EH (cell line): ENCODE results near the gene ARHGEF17.
A peak's percentile ranks its signal among the peaks of the same experiment; 100 is the strongest.

Source experiments
- DNase-seq: peaks from one replicate; pipeline ENCODE4 v3.0.0-alpha.2; 2015; ENCODE audit warnings: low read depth

ARHGEF17 gene

GRCh38 chr11:73330569-73331093 is 22.6 kb downstream of the ARHGEF17 start:
- peak; percentile 69 for DNase-seq

DNA sequence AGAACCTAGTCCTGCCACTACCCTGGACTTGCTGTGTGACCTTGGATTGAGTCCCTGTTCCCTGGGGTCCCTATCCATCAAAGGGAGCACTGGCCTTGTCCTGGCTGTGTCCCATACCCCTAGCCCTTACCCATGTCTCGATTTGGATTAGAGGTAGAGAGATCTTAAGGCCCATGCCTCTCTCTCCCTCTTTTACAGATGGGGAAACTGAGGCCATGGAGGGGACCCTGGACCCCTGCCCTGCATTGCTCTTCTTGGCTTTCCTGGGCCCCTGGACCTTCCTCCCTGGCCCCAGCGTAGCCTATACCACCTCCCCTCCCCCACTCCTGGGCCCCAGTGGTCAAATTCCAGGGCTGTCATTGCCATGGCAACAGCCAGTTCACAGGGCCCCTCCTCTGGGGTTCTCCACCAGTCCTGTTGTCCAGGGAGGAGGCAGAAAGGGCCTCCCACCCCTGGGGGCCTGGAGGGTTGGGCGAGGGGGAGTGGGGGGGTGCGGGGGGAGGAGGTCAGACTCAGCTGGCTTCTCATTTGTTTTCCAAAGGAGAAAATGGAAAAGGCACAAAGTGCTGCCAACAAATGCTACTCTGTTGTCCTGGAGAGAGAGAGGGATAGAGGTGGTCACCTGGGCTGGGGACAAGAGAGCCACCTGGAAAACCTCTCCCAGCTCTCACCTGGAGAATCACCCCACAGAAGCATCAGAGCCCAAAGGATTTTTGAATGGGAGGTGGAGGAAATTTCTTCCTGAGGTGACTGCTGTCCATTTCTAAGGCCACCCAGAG is 23.3 kb downstream of the ARHGEF17 start:
- DNase-seq, result peak; percentile 83

DNA sequence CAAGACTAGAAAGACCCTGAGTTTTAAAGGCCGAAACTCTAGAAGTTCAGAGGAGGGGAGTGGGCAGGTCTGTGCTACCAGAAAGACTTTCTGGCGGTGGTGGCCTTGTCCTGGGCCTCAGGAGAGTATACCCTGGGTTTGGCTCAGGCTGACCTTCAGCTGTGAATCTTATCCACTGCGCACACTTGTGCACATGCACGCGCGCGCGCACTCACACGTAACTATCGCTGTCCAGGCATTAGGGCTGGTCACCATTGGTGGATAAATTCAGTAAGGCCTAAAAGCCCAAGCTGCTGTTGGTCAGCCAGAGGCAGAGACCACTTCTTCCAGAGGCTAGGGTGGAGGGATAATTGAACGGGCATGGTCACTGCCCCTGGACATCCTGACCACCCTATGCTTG is 25.1 kb downstream of the ARHGEF17 start:
- DNase-seq, result no peak

DNA sequence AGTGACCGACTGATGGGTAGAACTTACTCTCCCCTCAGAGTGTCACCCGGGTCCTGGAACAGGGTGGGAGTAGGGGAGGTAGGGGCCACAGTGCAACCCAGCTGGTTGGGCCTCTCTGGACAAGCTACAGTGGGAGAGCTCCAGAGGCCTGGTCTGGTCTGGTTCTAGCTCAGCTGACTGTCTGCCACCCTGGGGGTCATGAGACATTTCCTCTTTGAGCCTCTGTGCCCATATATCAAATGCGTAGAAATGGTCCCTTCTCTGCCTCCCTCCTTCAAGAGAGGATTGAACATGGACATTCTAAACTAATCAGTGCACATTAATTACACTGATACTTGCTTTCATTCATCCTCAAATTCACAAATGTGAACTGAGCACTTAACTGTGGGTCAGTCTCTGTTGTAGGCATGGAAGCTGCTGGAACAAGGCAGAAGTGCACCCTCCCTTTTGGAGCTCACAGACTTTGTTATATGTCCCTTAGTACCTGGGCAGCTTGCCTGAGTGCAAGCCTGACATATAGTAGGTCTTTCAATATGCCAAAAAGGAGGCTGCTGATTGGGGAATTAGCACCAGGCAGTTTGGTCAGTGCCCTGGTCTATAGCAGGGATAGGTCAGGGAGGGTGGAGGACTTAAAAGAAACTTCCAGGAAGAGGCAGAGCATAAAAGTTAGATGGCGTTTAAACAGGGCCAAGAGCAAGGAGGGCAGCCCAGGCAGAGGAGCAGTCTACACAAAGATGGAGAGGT is 25.7 kb downstream of the ARHGEF17 start:
- peak; percentile 50 for DNase-seq

- peak; percentile 96 for DNase-seq
Measured at GRCh38 chr11:73334384-73335203, 26.5 kb downstream of the ARHGEF17 start.

GRCh38 chr11:73335204-73335923 is 27.3 kb downstream of the ARHGEF17 start:
- peak; percentile 91 for DNase-seq

DNA sequence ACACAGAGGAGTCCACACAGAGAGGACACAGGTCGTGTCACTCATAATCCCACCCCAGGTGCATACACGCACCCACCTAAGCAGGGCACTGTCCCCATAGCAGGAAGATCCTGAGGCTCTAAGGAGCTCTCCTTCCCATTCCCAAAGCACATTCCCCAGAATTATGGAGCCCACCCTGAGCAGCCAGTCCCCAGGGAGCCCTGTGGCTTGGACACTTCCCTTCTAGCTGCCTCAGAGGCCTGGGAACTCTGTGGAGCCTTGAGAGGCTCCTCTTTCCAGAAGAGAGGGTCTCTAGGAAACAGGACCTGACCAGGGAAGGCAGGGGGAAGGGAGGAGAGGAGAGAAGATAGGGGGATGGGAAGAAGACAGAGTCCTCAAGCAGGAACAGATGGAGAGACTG is 29.8 kb downstream of the ARHGEF17 start:
- DNase-seq, result no peak

DNA sequence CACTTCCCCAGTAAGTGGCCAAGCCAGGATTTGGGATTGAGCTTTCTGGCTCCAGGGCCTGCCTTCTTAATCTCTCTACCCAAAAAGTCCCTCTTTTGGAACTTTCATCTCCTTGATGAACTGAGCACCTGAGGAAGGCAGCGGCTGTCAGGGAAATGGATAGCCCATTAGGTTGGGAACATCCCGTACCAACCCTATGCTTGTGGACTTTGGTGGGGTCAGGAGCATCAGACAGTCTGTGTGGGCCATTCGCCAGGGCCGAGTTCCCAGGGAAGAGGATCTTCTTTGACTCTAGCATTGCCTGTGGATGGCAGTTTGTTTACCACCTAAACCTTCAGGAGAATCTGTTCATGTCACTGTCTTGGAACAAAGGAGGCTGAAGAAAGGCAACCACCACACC is 30.2 kb downstream of the ARHGEF17 start:
- no peak for DNase-seq

- peak; percentile 44 for DNase-seq
Measured at GRCh38 chr11:73340164-73340563, 32.1 kb downstream of the ARHGEF17 start.

DNA sequence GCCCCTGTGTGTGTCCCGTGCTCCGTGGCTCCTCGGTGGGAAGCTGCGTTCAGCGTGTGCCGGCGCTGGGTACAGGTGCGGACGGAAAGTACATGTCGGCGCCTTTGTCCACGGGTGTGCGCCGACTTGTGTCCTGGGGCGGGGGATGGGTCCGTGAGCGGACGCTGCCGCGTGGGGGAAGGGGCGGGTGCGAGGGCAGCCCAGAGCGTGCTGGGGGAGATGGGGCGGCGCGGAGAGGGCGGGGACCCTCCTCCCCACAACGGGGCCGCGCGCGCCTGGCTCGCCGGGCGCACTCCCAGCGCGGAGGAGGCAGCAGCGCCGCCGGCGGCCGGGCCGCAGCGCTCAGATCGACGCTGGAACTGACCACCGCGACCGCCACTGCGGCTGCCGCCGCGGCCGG is 34.6 kb downstream of the ARHGEF17 start:
- DNase-seq, result no peak

DNA sequence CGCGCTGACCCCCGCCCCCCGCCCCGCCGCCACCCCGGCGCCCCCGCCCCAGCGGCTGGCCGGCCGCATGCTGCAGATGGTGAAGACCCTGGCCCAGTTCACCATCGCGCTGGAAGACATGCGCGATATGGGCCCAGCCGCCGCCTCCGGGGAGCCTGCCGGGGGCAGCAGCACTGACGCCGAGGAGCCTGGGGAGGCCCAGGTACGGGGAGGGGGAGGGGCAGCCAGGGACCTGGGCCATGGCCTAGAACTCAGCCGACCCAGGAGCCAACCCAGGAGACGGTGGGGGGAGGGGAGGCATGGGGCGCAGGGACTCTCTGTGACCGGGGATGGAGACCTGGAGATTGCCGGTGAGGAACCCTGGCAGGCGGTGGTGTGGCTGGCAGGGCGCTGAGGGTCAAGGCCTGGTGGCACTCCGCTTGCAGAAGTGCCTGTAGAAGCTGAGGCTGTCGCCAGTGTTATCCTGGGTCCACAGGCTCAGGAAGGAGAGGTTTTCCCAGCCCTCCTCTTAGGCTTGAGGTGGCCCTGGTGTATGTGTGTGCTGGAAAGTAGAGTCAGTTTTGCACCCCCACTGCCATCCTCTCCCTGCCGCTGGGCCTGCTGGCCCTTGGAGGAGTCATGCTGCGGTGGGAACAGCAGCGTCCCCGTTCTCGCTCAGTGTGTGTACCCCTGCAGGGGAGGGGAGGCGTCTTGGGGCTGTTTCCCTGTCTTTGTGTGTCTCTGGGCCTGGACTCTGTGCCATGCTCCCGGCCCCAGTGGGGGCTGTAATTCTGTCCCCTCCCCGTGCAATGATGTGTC is 35.2 kb downstream of the ARHGEF17 start:
- DNase-seq, result no peak

DNA sequence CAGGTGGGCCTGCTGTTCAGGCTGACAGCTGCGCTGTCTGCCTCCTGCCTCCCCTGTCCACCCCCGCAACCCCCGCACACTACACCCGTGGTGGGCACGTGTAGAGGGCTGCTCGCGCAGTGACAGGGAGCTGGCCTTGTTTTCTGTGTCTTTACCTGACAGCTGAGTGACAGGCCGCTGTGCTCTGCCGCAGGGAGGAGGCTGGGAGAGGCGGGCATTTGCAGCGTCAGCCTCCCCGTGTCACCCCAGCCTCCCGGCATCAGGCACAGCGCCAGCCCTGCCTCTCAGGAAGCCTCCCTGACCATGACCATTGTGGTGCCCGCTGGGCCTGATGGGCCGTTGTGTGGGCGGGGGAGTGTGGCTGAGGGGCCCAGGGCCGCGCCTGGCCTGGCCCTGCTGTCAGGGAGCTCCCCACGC is 36.1 kb downstream of the ARHGEF17 start:
- DNase-seq, result no peak

DNA sequence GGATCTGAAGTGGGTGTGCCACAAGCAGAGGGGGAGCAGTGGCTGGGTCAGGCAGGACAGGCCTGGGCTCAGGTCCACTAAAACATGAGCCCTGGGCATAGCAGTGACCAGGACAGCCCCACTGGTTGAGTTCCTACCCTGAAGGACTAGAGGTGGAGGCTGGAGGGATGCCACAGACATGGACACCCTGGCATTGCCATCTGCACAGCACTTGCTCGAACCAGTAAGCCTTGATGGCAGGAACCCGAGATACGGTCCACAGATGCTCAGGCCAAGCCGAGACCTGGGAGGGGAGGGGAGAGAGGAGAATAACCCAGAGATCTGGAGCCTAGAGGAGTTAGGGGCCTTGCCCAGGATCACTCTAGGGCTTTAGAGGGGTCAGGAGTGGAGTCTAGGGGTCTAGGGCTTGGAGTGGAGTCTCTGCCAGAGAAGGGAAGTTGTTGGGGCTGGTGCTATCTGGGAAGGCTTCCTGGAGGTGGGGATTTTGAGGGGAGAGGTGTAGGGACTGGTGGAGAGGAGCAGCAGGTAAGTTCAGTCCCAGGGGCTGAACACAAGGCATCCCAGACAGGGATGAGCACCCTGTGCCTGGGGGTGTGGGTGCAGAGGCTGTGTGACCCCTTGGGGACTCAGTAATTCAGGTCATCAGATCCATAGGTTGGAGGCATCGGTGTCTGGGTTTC is 37.5 kb downstream of the ARHGEF17 start:
- no peak for DNase-seq

- no peak for DNase-seq
Measured at GRCh38 chr11:73346186-73346935, 38.3 kb downstream of the ARHGEF17 start.

DNA sequence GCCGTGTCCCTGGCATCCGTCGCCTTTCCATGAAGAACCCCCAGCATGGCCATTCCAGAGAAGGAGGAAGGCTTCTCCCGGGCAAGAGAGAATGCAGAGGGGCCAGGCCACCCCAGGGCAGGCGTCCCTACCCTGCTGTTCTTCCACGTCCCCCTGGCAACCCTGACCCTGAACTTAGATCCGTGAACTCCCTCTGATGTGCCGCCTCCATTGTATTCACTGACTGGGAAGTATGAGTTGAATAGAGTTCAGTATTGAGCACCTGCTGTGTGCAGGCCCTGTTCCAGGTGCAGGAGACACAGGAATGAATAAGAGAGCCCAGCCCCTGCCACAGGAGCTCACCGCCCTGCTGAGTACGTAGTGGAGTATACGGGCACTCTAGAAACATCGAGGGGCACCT is 39.0 kb downstream of the ARHGEF17 start:
- DNase-seq, result no peak

DNA sequence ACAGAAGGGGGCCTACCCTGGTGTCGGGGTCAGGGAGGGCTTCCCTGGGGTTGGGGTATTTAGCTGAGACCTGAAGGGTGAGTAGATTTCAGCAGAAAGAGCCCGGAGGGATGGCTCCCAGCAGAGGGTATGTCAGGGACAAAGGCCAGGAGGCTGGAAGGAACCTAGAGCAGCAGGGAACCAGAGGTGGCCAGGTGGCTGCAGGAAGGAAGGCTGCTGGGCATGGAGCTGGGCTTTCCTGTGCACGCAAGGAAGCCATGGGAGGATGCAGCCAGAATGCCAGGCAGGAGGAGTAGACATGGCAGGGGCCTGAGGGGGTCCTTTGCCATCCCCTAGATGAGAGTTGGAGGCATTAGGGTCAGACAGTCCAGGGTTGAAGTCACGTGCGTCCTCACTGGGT is 40.8 kb downstream of the ARHGEF17 start:
- DNase-seq, result no peak

- no peak for DNase-seq
Measured at GRCh38 chr11:73349633-73350032, 41.6 kb downstream of the ARHGEF17 start.

DNA sequence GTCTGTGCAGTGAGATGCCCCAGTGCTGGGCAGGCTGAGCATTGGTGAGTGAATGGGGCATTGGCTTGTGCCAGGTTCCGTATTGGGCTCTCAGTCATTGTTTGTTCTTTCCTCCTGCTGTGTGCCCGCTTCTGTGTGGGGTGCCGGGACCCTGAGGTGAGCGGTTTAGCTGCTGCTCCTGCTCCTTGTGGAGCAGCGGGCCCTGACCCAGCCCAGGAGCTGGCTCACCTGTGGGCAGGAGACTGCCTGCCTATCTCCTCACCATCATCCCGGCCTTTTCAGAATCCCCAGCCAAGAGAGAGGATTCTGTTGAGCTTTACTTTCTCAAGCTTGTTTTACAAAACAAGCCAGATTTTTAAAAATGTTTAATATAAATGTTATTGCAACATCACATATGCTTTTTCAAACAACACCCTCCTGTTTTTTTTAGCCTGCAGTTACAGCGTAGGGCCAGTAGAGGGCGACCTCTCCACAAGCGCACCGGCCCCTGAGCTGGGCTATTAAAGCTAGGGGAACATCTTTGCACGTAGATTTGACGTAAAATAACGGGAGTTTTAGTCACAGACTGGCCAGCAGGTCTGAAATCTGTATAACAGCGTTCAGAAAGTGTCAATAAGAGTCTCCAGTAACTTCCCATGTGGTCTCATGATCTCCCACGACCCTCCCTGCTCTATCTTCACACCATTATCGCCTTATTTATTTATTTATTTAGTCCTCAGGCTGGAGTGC is 43.0 kb downstream of the ARHGEF17 start:
- peak; percentile 72 for DNase-seq

DNA sequence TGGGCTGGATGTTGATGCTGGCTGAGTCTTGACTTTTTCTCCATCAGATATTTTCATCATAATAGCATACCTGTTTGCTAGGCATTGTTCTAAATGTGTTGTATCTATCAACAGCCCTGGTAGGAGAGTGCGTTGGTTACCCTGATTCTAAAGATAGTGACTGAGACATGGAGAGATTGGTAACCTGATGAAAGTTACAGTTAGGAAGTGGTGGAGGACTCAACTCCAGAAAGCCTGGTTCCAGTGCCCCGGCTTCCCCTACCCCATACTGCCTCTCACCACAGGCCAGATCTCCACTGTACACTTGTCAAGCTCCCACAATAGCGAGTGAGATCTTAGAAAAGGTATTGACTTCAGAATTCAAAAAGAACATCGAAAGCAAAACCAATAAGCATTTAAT is 45.3 kb downstream of the ARHGEF17 start:
- DNase-seq, result no peak
